DOHH2 (cell line): Measurements from ENCODE around the gene ZFAND3.

Experiments used
- H3F3A ChIP-seq: fragments of 200-600 bp; sonication (generic), shearing (Covaris generic); 2 replicates; pipeline ENCODE4 v1.6.0; 2016; ENCODE audit warnings: antibody characterized with exemption, mild to moderate bottlenecking; ENCODE audit not compliant: control insufficient read depth, insufficient read depth
- H3K27ac ChIP-seq: fragments of 200-600 bp; sonication (generic); 2 replicates; pipeline ENCODE4 v1.5.1; 2014; ENCODE audit warnings: low read depth, mild to moderate bottlenecking, low read length, moderate library complexity
- H3K27me3 ChIP-seq: fragments of 200-600 bp; sonication (generic); 2 replicates; pipeline ENCODE4 v1.6.1; 2014; ENCODE audit warnings: mild to moderate bottlenecking, low read length, mixed read lengths; ENCODE audit not compliant: control insufficient read depth
- H3K36me3 ChIP-seq: fragments of 200-600 bp; sonication (generic); 2 replicates; pipeline ENCODE4 v1.6.1; 2014; ENCODE audit warnings: mild to moderate bottlenecking, low read length, moderate library complexity, mixed read lengths; ENCODE audit not compliant: control insufficient read depth
- H3K4me1 ChIP-seq: fragments of 200-600 bp; sonication (generic); 2 replicates; pipeline ENCODE4 v1.6.1; 2014; ENCODE audit warnings: mild to moderate bottlenecking, low read length, mixed read lengths; ENCODE audit not compliant: control insufficient read depth
- H3K4me2 ChIP-seq: fragments of 200-600 bp; sonication (generic); 2 replicates; pipeline ENCODE4 v1.6.0; 2014; ENCODE audit warnings: mild to moderate bottlenecking, low read length, moderate library complexity
- H3K4me3 ChIP-seq: fragments of 200-600 bp; sonication (generic); 2 replicates; pipeline ENCODE4 v1.5.1; 2014; ENCODE audit warnings: mild to moderate bottlenecking, low read length, mixed read lengths
- H3K79me2 ChIP-seq: fragments of 200-600 bp; sonication (generic); 2 replicates; pipeline ENCODE4 v1.6.1; 2014; ENCODE audit warnings: mild to moderate bottlenecking, low read length, mixed read lengths; ENCODE audit not compliant: control insufficient read depth
- H3K9me2 ChIP-seq: fragments of 200-600 bp; sonication (generic); replicated peaks from 2 replicates; pipeline ENCODE4 v1.6.1; 2014; ENCODE audit warnings: mild to moderate bottlenecking, low read length, mixed read lengths; ENCODE audit not compliant: control insufficient read depth
- H3K9me3 ChIP-seq: fragments of 200-600 bp; sonication (generic); 2 replicates; pipeline ENCODE4 v1.6.1; 2014; ENCODE audit warnings: antibody characterized with exemption, low read length, mixed read lengths; ENCODE audit not compliant: control insufficient read depth, insufficient read depth
- H4K20me1 ChIP-seq: fragments of 200-600 bp; sonication (generic); 2 replicates; pipeline ENCODE4 v1.6.0; 2014; ENCODE audit warnings: low read depth, mild to moderate bottlenecking, antibody characterized with exemption, low read length, moderate library complexity; ENCODE audit not compliant: control insufficient read depth, insufficient read depth
- EZH2phosphoT487 ChIP-seq: fragments of 200-600 bp; sonication (generic); IDR thresholded peaks from 2 replicates; pipeline ENCODE4 v1.6.1; 2017; ENCODE audit warnings: borderline replicate concordance, mild to moderate bottlenecking, antibody characterized with exemption, low read length, moderate library complexity, mixed read lengths
- TF ChIP-seq, protein P1 (sequence below): fragments of 200-600 bp; sonication (generic); IDR thresholded peaks from one replicate; pipeline ENCODE4 v1.5.1; 2014; ENCODE audit warnings: antibody characterized with exemption, mild to moderate bottlenecking, low read depth, low read length; ENCODE audit not compliant: poor library complexity, severe bottlenecking

Gene ZFAND3

GRCh38 chr6:38153076-38153797 lies 333.7 kb downstream of the ZFAND3 start:
- Histone ChIP-seq H3K27ac (0 out of 2 replicates have a peak overlapping the region, but pooled peaks have one; percentile 22), H3K4me1 (peaks cover 12% of the 10 kb centered on the region; the same call in 1 of the 2 replicates), H3K27me3 (no peaks in the 10 kb centered on the region), H3K9me2 (no peaks in the 10 kb centered on the region), H3K36me3 (no peaks in the 10 kb centered on the region), H3K9me3 (no peaks in the 10 kb centered on the region), H3K79me2 (no peaks in the 10 kb centered on the region), H3K4me2 (peak overlapping the region; percentile 20), H4K20me1 (no peaks in the 10 kb centered on the region), H3F3A (no peaks in the 10 kb centered on the region), H3K4me3 (no peak overlapping the region)
- TF ChIP-seq, protein P1, sequence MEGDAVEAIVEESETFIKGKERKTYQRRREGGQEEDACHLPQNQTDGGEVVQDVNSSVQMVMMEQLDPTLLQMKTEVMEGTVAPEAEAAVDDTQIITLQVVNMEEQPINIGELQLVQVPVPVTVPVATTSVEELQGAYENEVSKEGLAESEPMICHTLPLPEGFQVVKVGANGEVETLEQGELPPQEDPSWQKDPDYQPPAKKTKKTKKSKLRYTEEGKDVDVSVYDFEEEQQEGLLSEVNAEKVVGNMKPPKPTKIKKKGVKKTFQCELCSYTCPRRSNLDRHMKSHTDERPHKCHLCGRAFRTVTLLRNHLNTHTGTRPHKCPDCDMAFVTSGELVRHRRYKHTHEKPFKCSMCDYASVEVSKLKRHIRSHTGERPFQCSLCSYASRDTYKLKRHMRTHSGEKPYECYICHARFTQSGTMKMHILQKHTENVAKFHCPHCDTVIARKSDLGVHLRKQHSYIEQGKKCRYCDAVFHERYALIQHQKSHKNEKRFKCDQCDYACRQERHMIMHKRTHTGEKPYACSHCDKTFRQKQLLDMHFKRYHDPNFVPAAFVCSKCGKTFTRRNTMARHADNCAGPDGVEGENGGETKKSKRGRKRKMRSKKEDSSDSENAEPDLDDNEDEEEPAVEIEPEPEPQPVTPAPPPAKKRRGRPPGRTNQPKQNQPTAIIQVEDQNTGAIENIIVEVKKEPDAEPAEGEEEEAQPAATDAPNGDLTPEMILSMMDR: no peak
- no peak for TF ChIP-seq EZH2phosphoT487

DNA sequence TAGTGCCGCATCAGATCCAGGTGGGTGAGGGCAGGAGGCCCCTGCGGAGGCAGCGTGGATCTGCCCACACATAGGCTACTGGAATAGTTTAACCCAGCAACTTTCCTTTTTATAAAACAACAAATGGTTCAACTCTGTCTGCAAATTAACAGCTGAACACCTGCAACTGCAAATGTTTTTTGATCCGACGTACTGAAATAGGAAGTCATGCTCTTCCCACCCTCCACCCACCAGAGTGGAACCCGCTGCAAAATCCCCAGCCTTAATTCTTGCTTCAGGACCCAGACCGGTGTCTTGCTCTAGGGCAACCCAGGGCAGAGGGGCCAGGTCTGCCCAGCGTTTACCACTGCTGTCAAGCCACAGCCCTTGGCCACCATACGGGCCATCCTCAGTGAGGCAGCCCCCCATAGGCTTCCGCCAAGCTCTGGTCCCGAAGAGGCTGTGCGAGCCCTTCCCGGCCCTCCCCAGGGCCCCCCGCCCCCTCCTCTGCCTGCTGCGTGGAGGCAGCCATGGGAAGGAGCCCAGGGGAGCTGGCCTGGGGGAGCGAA lies 334.3 kb downstream of the ZFAND3 start:
- Histone ChIP-seq H3K4me1 (peaks cover 12% of the 10 kb centered on the region; the same call in 1 of the 2 replicates), H3K9me3 (no peaks in the 10 kb centered on the region), H3K27me3 (no peaks in the 10 kb centered on the region), H3F3A (no peaks in the 10 kb centered on the region), H3K36me3 (no peaks in the 10 kb centered on the region), H3K4me3 (no peak overlapping the region), H4K20me1 (no peaks in the 10 kb centered on the region), H3K9me2 (no peaks in the 10 kb centered on the region), H3K4me2 (peak overlapping the region; percentile 20), H3K27ac (0 out of 2 replicates have a peak overlapping the region, but pooled peaks have one; percentile 22), H3K79me2 (no peaks in the 10 kb centered on the region)
- TF ChIP-seq, protein P1: no peak
- no peak for TF ChIP-seq EZH2phosphoT487

DNA sequence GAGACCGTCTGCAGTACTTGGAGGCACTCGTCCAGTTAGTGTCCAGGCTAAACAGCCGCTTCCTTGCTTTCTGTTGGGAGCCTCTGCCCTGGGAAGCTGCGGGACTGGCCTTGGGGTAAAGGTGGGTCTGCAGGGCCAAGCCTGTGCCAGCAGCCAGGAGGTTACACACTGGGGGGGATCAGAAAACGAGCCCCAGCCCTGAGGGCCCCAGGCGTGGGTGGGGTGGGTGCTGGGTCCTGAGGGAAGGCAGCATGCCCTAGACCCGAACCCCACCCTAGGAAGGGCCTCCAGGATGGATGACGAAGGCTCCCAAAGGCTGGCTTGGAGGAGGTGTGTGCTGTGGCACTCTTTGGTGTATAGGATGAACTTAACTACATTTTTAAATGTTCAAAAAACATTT lies 335.2 kb downstream of the ZFAND3 start:
- Histone ChIP-seq H3K27me3 (no peaks in the 10 kb centered on the region), H3K27ac (no peak overlapping the region), H3K4me3 (no peak overlapping the region), H3K79me2 (no peaks in the 10 kb centered on the region), H3K36me3 (no peaks in the 10 kb centered on the region), H3K4me2 (no peak overlapping the region), H3K4me1 (peaks cover 12% of the 10 kb centered on the region; the same call in 1 of the 2 replicates), H3K9me2 (no peaks in the 10 kb centered on the region), H3F3A (no peaks in the 10 kb centered on the region), H3K9me3 (no peaks in the 10 kb centered on the region), H4K20me1 (no peaks in the 10 kb centered on the region)
- TF ChIP-seq, protein P1: no peak
- no peak for TF ChIP-seq EZH2phosphoT487
